ENCODE results near the gene RITA1.

The RITA1 gene

DNA sequence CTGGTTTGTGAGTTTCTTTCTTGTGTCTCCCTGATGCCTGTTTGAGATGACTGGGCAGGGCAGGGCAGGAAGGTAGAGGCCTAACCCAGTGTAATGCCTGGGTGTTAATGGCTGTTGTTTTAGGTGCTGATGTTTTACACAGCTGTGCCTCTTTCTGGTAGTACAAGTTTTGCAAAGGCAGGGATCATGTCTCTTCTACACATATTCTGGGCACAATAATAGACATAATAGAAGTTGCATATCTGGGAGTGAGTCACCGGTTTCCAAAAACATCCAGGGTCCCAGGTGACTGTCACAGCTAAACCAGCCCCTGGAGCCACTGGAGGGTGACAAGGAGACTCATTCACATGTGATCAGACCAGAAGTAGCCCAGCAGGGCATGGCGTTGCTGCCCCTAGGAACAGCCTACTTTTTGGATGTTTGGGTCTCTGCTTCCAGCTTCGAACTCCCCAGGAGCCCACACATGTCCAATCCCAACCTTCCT is 53.8 kb downstream of the RITA1 start:
- no peak overlapping the region for H2AK5ac ChIP-seq (ENCODE audit: low read length)
- DNase-seq = no peak

GRCh38 chr12:113239811-113240331 is 54.4 kb downstream of the RITA1 start:
- Histone ChIP-seq H3K4ac (ENCODE audit: low read depth, low read length) (no peak overlapping the region), H2BK120ac (ENCODE audit: insufficient read depth, low read length, poor library complexity) (no peak overlapping the region), H3K23ac (ENCODE audit: low read length) (no peak overlapping the region), H3K9me3 (ENCODE audit: insufficient read depth, low read depth, low read length) (no peaks in the 10 kb centered on the region), H3K4me1 (ENCODE audit: control insufficient read depth in 1 of 2, insufficient read depth in 2 of 2, low read length in 2 of 2) (peaks cover 20 to 23% of the 10 kb centered on the region in 2 experiments), H3K36me3 (ENCODE audit: control insufficient read depth in 1 of 2, insufficient read depth in 2 of 2, low read length in 2 of 2) (peaks cover 0 to 4% of the 10 kb centered on the region in 2 experiments), H2BK12ac (ENCODE audit: low read length) (no peak overlapping the region), H3K79me2 (ENCODE audit: control insufficient read depth, insufficient read depth, low read length, poor library complexity) (no peaks in the 10 kb centered on the region), H2BK5ac (ENCODE audit: low read depth, low read length, poor library complexity) (no peak overlapping the region), H3K27ac (ENCODE audit: low read depth, low read length) (no peak overlapping the region), H3K4me2 (ENCODE audit: low read length) (no peak overlapping the region), H3K27me3 (ENCODE audit: insufficient read depth, low read length) (no peaks in the 10 kb centered on the region), H3K79me1 (ENCODE audit: low read length) (peaks cover 23% of the 10 kb centered on the region), H3K9ac (ENCODE audit: low read length) (no peak overlapping the region), H4K8ac (ENCODE audit: low read depth, low read length) (no peak overlapping the region), H4K91ac (ENCODE audit: low read depth, low read length) (peak overlapping the region; percentile 2), H3K18ac (ENCODE audit: low read length) (no peak overlapping the region), H3K4me3 (ENCODE audit: low read depth, low read length) (no peak overlapping the region), H4K12ac (ENCODE audit: low read depth, low read length) (no peak overlapping the region), H3K14ac (ENCODE audit: low read length) (no peak overlapping the region), H2AFZ (ENCODE audit: insufficient read depth, low read length, poor library complexity) (no peak overlapping the region), H2AK5ac (ENCODE audit: low read length) (no peak overlapping the region)
- DNase-seq = no peak
- no CpG with 5 or more reads among the region's 12 CpGs for WGBS (ENCODE audit: extremely low coverage, insufficient coverage, insufficient read length)

More for the DNA sequence above, 53.8 kb downstream of the RITA1 start:
- Histone ChIP-seq H3K4me1 (ENCODE audit: control insufficient read depth in 1 of 2, insufficient read depth in 2 of 2, low read length in 2 of 2) (peaks cover 16 to 18% of the 10 kb centered on the region in 2 experiments), H3K14ac (ENCODE audit: low read length) (no peak overlapping the region), H3K18ac (ENCODE audit: low read length) (no peak overlapping the region), H3K79me2 (ENCODE audit: control insufficient read depth, insufficient read depth, low read length, poor library complexity) (no peaks in the 10 kb centered on the region), H3K23ac (ENCODE audit: low read length) (peak overlapping the region; percentile 49), H2BK12ac (ENCODE audit: low read length) (no peak overlapping the region), H4K91ac (ENCODE audit: low read depth, low read length) (peak overlapping the region; percentile 28), H3K4me3 (ENCODE audit: low read depth, low read length) (no peak overlapping the region), H2AFZ (ENCODE audit: insufficient read depth, low read length, poor library complexity) (no peak overlapping the region), H3K79me1 (ENCODE audit: low read length) (peaks cover 18% of the 10 kb centered on the region), H3K9me3 (ENCODE audit: insufficient read depth, low read depth, low read length) (no peaks in the 10 kb centered on the region), H2BK120ac (ENCODE audit: insufficient read depth, low read length, poor library complexity) (no peak overlapping the region), H3K4me2 (ENCODE audit: low read length) (no peak overlapping the region), H3K9ac (ENCODE audit: low read length) (no peak overlapping the region), H4K12ac (ENCODE audit: low read depth, low read length) (no peak overlapping the region), H3K36me3 (ENCODE audit: control insufficient read depth in 1 of 2, insufficient read depth in 2 of 2, low read length in 2 of 2) (peaks cover 0 to 4% of the 10 kb centered on the region in 2 experiments), H3K4ac (ENCODE audit: low read depth, low read length) (no peak overlapping the region), H3K27me3 (ENCODE audit: insufficient read depth, low read length) (no peaks in the 10 kb centered on the region), H4K8ac (ENCODE audit: low read depth, low read length) (no peak overlapping the region), H3K27ac (ENCODE audit: low read depth, low read length) (no peak overlapping the region), H2BK5ac (ENCODE audit: low read depth, low read length, poor library complexity) (no peak overlapping the region)
- WGBS (ENCODE audit: extremely low coverage, insufficient coverage, insufficient read length) = no CpG with 5 or more reads among the region's 3 CpGs

GRCh38 chr12:113240395-113240794 is 54.9 kb downstream of the RITA1 start:
- Histone ChIP-seq H3K4me3 (ENCODE audit: low read depth, low read length) (no peak overlapping the region), H2AFZ (ENCODE audit: insufficient read depth, low read length, poor library complexity) (no peak overlapping the region), H3K4ac (ENCODE audit: low read depth, low read length) (no peak overlapping the region), H3K27ac (ENCODE audit: low read depth, low read length) (no peak overlapping the region), H3K36me3 (ENCODE audit: control insufficient read depth in 1 of 2, insufficient read depth in 2 of 2, low read length in 2 of 2) (peaks cover 0 to 4% of the 10 kb centered on the region in 2 experiments), H4K12ac (ENCODE audit: low read depth, low read length) (no peak overlapping the region), H3K4me2 (ENCODE audit: low read length) (no peak overlapping the region), H3K4me1 (ENCODE audit: control insufficient read depth in 1 of 2, insufficient read depth in 2 of 2, low read length in 2 of 2) (peaks cover 20 to 25% of the 10 kb centered on the region in 2 experiments), H3K14ac (ENCODE audit: low read length) (no peak overlapping the region), H3K18ac (ENCODE audit: low read length) (no peak overlapping the region), H3K9ac (ENCODE audit: low read length) (no peak overlapping the region), H4K91ac (ENCODE audit: low read depth, low read length) (no peak overlapping the region), H3K9me3 (ENCODE audit: insufficient read depth, low read depth, low read length) (no peaks in the 10 kb centered on the region), H3K79me1 (ENCODE audit: low read length) (peaks cover 25% of the 10 kb centered on the region), H4K8ac (ENCODE audit: low read depth, low read length) (no peak overlapping the region), H2BK120ac (ENCODE audit: insufficient read depth, low read length, poor library complexity) (no peak overlapping the region), H2AK5ac (ENCODE audit: low read length) (no peak overlapping the region), H3K79me2 (ENCODE audit: control insufficient read depth, insufficient read depth, low read length, poor library complexity) (no peaks in the 10 kb centered on the region), H2BK12ac (ENCODE audit: low read length) (no peak overlapping the region), H2BK5ac (ENCODE audit: low read depth, low read length, poor library complexity) (no peak overlapping the region), H3K23ac (ENCODE audit: low read length) (no peak overlapping the region), H3K27me3 (ENCODE audit: insufficient read depth, low read length) (no peaks in the 10 kb centered on the region)
- WGBS (ENCODE audit: extremely low coverage, insufficient coverage, insufficient read length) = no CpG with 5 or more reads among the region's 3 CpGs
- DNase-seq = no peak

DNA sequence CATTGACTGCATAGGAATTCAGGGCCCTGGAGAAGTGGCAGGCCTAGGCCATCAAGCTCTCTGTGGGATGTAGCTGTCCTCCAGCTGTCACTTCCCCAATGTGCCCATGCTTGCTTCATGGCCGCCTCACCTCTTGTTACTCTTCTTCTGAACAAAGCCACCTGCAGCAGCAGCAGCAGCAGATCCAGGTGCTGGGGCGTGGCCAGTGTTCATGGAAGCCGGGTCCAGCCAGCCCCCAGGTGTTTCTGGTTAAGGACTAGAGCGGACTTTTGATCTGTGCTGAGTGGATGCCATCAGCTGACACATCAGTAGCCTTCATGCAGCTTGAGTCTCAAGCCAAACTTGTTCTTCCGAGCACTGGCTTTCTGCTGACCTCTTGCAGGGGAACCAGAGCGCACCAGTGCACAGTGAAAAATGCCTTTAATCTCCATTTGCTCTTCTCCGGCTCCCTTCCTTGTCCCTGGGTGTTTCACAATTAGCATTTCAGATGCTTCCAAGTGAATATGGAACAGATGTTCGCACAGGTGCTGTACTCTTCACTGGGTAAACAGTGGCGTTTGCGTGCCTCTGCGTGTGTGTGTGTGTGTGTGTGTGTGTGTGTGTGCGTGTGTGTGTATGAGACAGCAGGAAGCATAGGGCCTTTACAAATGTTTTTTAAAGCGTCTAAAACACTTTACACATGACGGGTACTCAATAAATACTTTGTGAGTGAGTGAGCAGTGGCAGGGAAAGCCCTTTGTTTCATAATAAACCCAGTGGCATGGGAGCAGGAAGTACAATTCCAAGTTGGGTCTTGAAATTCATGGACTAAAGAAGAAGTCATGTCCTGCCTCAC is 55.9 kb downstream of the RITA1 start:
- Histone ChIP-seq H3K14ac (ENCODE audit: low read length) (no peak overlapping the region), H4K12ac (ENCODE audit: low read depth, low read length) (no peak overlapping the region), H2AFZ (ENCODE audit: insufficient read depth, low read length, poor library complexity) (no peak overlapping the region), H3K79me2 (ENCODE audit: control insufficient read depth, insufficient read depth, low read length, poor library complexity) (peaks cover 1% of the 10 kb centered on the region), H2BK5ac (ENCODE audit: low read depth, low read length, poor library complexity) (no peak overlapping the region), H3K27ac (ENCODE audit: low read depth, low read length) (peak overlapping the region; percentile 65), H3K9ac (ENCODE audit: low read length) (no peak overlapping the region), H3K27me3 (ENCODE audit: insufficient read depth, low read length) (no peaks in the 10 kb centered on the region), H4K8ac (ENCODE audit: low read depth, low read length) (no peak overlapping the region), H4K91ac (ENCODE audit: low read depth, low read length) (peak overlapping the region; percentile 71), H3K4ac (ENCODE audit: low read depth, low read length) (no peak overlapping the region), H3K4me1 (ENCODE audit: control insufficient read depth in 1 of 2, insufficient read depth in 2 of 2, low read length in 2 of 2) (peaks cover 26 to 29% of the 10 kb centered on the region in 2 experiments), H2AK5ac (ENCODE audit: low read length) (peak overlapping the region; percentile 24), H3K4me2 (ENCODE audit: low read length) (no peak overlapping the region), H2BK12ac (ENCODE audit: low read length) (no peak overlapping the region), H2BK120ac (ENCODE audit: insufficient read depth, low read length, poor library complexity) (no peak overlapping the region), H3K79me1 (ENCODE audit: low read length) (peaks cover 33% of the 10 kb centered on the region), H3K9me3 (ENCODE audit: insufficient read depth, low read depth, low read length) (no peaks in the 10 kb centered on the region), H3K23ac (ENCODE audit: low read length) (no peak overlapping the region), H3K4me3 (ENCODE audit: low read depth, low read length) (no peak overlapping the region), H3K36me3 (ENCODE audit: control insufficient read depth in 1 of 2, insufficient read depth in 2 of 2, low read length in 2 of 2) (peaks cover 0 to 2% of the 10 kb centered on the region in 2 experiments), H3K18ac (ENCODE audit: low read length) (no peak overlapping the region)
- DNase-seq = peak; percentile 95 to 96
- no CpG with 5 or more reads among the region's 14 CpGs for WGBS (ENCODE audit: extremely low coverage, insufficient coverage, insufficient read length)

Measured in trophoblast cell (in vitro differentiated cells and primary cell).